Measurements from ENCODE around the gene IFI27.
"Not testable (repeated sequence)": the region's sequence is repeated elsewhere in the genome, so short reads cannot be mapped to it uniquely, and the experiment has no call there.

The IFI27 gene

GRCh38 chr14:94126800-94127199, 16.3 kb downstream of the IFI27 start:
- no peak for DNase-seq

- no peak for DNase-seq
Observed at GRCh38 chr14:94127330-94127729, 16.8 kb downstream of the IFI27 start.

- DNase-seq = no peak
Observed at GRCh38 chr14:94128216-94128839, 17.8 kb downstream of the IFI27 start.

- peak; percentile 79 to 85 for DNase-seq
Observed at GRCh38 chr14:94129111-94129757, 18.7 kb downstream of the IFI27 start, which contains the start of gene IFI27L2. TSS of gene IFI27L2 (minus strand) at chr14:94129604. CDS start at chr14:94129564, 40 bp downstream.

- DNase-seq = peak; percentile 62 to 71
Observed at GRCh38 chr14:94129758-94130414, 19.4 kb downstream of the IFI27 start.

- peak; percentile 55 to 90 for DNase-seq
Observed at GRCh38 chr14:94132285-94132887, 21.9 kb downstream of the IFI27 start.

GRCh38 chr14:94135476-94135875, 24.9 kb downstream of the IFI27 start:
- DNase-seq = no peak

GRCh38 chr14:94136575-94137331, 26.2 kb downstream of the IFI27 start:
- DNase-seq = peak; percentile 60 to 96

GRCh38 chr14:94138251-94138650, 27.7 kb downstream of the IFI27 start:
- DNase-seq = no peak

GRCh38 chr14:94139006-94139405, 28.5 kb downstream of the IFI27 start:
- DNase-seq = no peak

- no peak for DNase-seq
Observed at GRCh38 chr14:94139421-94139820, 28.9 kb downstream of the IFI27 start.

- no peak for DNase-seq
Observed at GRCh38 chr14:94142247-94142646, 31.7 kb downstream of the IFI27 start.

- no peak for DNase-seq
Observed at GRCh38 chr14:94142836-94143235, 32.3 kb downstream of the IFI27 start.

- DNase-seq = no peak
Observed at GRCh38 chr14:94143239-94143638, 32.7 kb downstream of the IFI27 start.

GRCh38 chr14:94143711-94144110, 33.2 kb downstream of the IFI27 start:
- no peak for DNase-seq

- peak in 1 of 2 donors; percentile 21 for DNase-seq
Observed at GRCh38 chr14:94144765-94145164, 34.2 kb downstream of the IFI27 start.

GRCh38 chr14:94145902-94146527, 35.5 kb downstream of the IFI27 start:
- DNase-seq = no peak

- DNase-seq = no peak
Observed at GRCh38 chr14:94152676-94153075, 42.1 kb downstream of the IFI27 start.

- DNase-seq = peak in 1 of 2 donors; percentile 39
Observed at GRCh38 chr14:94153750-94154342, 43.3 kb downstream of the IFI27 start.

GRCh38 chr14:94156143-94156542, 45.6 kb downstream of the IFI27 start:
- DNase-seq = not testable (repeated sequence)

- no peak for DNase-seq
Observed at GRCh38 chr14:94157197-94157596, 46.7 kb downstream of the IFI27 start.
